IgD-negative memory B cell (primary cell): Measurements from ENCODE around the gene COA5. TPM values are rescaled to one million over a fixed set of nuclear protein-coding genes. Genes with fewer than 3 reads are reported as not detected.
"Not testable (repeated sequence)": the region's sequence is repeated elsewhere in the genome, so short reads cannot be mapped to it uniquely, and the experiment has no call there.

Experiments
- H3K27ac Mint-ChIP-seq, 3 donors: one replicate each; pipeline ENCODE4 v1.8.0; 2020 to 2022; ENCODE audit warnings: mild to moderate bottlenecking in 3 of 3, mixed read lengths in 3 of 3, moderate library complexity in 1 of 3
- H3K27me3 Mint-ChIP-seq: one replicate; pipeline ENCODE4 v1.8.0; 2021; ENCODE audit warnings: mixed read lengths
- H3K36me3 Mint-ChIP-seq: one replicate; pipeline ENCODE4 v1.8.0; 2020; ENCODE audit warnings: mild to moderate bottlenecking, mixed read lengths
- H3K4me1 Mint-ChIP-seq, 3 donors: one replicate each; pipeline ENCODE4 v1.8.0; 2020 to 2022; ENCODE audit warnings: mixed read lengths in 3 of 3, mild to moderate bottlenecking in 1 of 3
- H3K4me3 Mint-ChIP-seq, 4 donors: one replicate each; pipeline ENCODE4 v1.8.0; 2020 to 2022; ENCODE audit warnings: mild to moderate bottlenecking in 4 of 4, mixed read lengths in 4 of 4, moderate library complexity in 3 of 4
- H3K9me3 Mint-ChIP-seq, 3 donors: one replicate each; pipeline ENCODE4 v1.8.0; 2020 to 2021; ENCODE audit warnings: mixed read lengths in 3 of 3, mild to moderate bottlenecking in 1 of 3
- polyA plus RNA-seq: library from polyadenylated mRNA; unstranded; fragments of 300-500 nt; fragmentation: Illumina TruSeq; gene quantifications from one replicate; pipeline ENCODE4 v1.2.3, GENCODE V29; 2021

Gene COA5
- polyA plus RNA-seq, 1 donor from 2014 or later, result 34.0 TPM

DNA sequence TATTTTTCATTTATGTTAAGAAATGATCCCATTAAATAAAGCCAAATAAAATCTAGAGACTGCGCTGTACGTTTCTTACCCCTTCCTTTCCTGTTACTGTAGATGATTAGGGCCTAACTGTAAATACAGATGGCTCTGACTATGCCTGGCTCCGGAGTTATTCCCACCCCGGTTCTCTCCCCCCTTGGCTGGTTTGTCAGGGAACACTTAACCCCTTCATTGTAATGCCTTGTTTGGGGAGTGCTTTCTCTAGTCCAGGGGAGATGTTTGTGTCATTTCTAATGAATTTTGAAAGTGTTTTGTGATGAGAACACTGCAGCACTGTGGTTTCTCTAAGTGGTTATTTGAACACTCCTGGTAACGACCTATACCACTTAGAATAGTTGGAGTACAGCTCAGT is 8.8 kb upstream of the COA5 start:
- Mint-ChIP-seq H3K4me1 (peaks cover 4 to 8% (median 6%) of the 10 kb centered on the region in 3 donors), H3K36me3 (peaks cover 10% of the 10 kb centered on the region)

DNA sequence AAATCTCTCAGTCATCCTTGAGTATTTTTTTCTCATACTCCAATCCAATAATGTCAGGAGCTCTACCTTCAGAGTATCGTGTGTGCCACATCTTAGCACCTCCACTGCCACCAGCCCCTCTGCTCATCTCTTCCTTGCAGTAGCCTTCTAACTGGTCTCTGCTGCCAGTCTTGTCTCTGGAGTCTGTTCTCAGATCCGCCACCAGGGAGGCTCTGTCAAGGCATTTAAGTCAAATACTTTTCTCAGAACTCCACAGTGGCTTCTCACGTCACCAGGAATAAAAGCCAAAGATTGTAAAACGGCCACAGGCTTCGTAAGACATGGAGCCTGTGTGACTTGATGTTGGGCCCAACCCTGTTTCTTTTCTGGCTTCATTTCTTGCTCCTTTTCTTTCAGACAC is 7.2 kb upstream of the COA5 start:
- no peaks in the 10 kb centered on the region for H3K27me3 Mint-ChIP-seq
- no peak overlapping the region for H3K4me3 Mint-ChIP-seq
- peak overlapping the region in 1 of 3 donors; percentile 59 for H3K27ac Mint-ChIP-seq
- no peaks in the 10 kb centered on the region for H3K9me3 Mint-ChIP-seq
- peaks cover 12 to 19% (median 17%) of the 10 kb centered on the region in 3 donors for H3K4me1 Mint-ChIP-seq
- H3K36me3 Mint-ChIP-seq, result peaks cover 10% of the 10 kb centered on the region

More for the DNA sequence above, 8.8 kb upstream of the COA5 start:
- Mint-ChIP-seq H3K4me3 (no peak overlapping the region), H3K9me3 (no peaks in the 10 kb centered on the region), H3K27me3 (no peaks in the 10 kb centered on the region), H3K27ac (no peak overlapping the region)

GRCh38 chr2:98614024-98614739 is 5.9 kb upstream of the COA5 start:
- peaks cover 10% of the 10 kb centered on the region for H3K36me3 Mint-ChIP-seq
- H3K9me3 Mint-ChIP-seq, result no peaks in the 10 kb centered on the region
- H3K4me3 Mint-ChIP-seq, result peak overlapping the region in 1 of 4 donors; percentile 2
- H3K27ac Mint-ChIP-seq, result peak overlapping the region; percentile 45 to 84 (median 80)
- no peaks in the 10 kb centered on the region for H3K27me3 Mint-ChIP-seq
- peaks cover 23 to 25% (median 23%) of the 10 kb centered on the region in 3 donors for H3K4me1 Mint-ChIP-seq

DNA sequence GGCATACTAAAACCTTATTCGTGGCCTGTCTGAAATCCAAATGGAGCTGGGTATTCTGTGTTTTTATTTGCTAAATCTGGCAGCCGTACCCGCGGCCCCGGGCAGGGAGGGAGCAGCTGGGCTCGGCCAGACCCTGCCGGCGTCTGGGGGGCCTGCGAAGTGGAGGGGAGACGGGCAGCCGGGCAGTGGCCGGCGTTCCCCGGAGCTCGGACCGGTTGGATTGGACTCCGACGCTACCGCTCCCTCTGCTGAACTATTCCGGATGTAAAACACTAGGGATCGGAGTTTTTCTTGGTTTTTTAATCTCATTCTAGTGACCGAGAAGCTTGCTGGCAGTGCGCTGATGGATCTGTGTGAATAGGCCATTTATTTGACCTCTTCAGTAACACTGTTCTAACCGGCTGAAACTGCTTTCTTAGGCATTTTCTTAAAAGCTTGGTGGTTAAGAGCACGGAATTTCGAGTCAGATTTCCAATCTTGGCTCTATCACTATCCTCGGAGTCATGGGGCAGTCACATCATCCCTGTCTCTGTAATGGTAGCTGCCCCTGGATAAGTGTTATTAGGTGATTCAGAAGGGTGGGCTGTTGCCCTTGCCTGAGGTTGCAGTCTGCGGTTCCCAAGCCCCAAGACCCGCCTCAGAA is 771 bp upstream of the COA5 start:
- Mint-ChIP-seq H3K9me3 (no peaks in the 10 kb centered on the region), H3K36me3 (peaks cover 9% of the 10 kb centered on the region), H3K4me3 (peak overlapping the region; percentile 85 to 97 (median 94)), H3K4me1 (peaks cover 41 to 53% (median 45%) of the 10 kb centered on the region in 3 donors), H3K27me3 (no peaks in the 10 kb centered on the region), H3K27ac (peak overlapping the region; percentile 92 to 99 (median 95))

GRCh38 chr2:98607741-98608115 is 584 bp downstream of the COA5 start:
- Mint-ChIP-seq H3K4me1 (peaks cover 41 to 52% (median 45%) of the 10 kb centered on the region in 3 donors), H3K9me3 (no peaks in the 10 kb centered on the region)

GRCh38 chr2:98607104-98607503 is 1.2 kb downstream of the COA5 start:
- no peaks in the 10 kb centered on the region for H3K27me3 Mint-ChIP-seq
- no peaks in the 10 kb centered on the region for H3K9me3 Mint-ChIP-seq
- H3K4me1 Mint-ChIP-seq, result peaks cover 41 to 52% (median 45%) of the 10 kb centered on the region in 3 donors
- peak overlapping the region; percentile 69 to 99 (median 92) for H3K27ac Mint-ChIP-seq
- no peaks in the 10 kb centered on the region for H3K36me3 Mint-ChIP-seq
- H3K4me3 Mint-ChIP-seq, result peak overlapping the region; percentile 85 to 97 (median 94)

More at GRCh38 chr2:98607741-98608115, 584 bp downstream of the COA5 start:
- H3K36me3 Mint-ChIP-seq, result no peaks in the 10 kb centered on the region
- peak overlapping the region; percentile 85 to 97 (median 94) for H3K4me3 Mint-ChIP-seq
- H3K27ac Mint-ChIP-seq, result peak overlapping the region; percentile 92 to 99 (median 95)
- no peaks in the 10 kb centered on the region for H3K27me3 Mint-ChIP-seq

- Mint-ChIP-seq H3K4me3 (peak overlapping the region in 2 of 4 donors; percentile 15 to 85), H3K36me3 (no peaks in the 10 kb centered on the region), H3K4me1 (peaks cover 39 to 50% (median 41%) of the 10 kb centered on the region in 3 donors), H3K27me3 (no peaks in the 10 kb centered on the region), H3K27ac (peak overlapping the region in 2 of 3 donors; percentile 55 to 92), H3K9me3 (no peaks in the 10 kb centered on the region)
These were observed 1.9 kb downstream of the COA5 start for GRCh38 chr2:98606431-98606830.

DNA sequence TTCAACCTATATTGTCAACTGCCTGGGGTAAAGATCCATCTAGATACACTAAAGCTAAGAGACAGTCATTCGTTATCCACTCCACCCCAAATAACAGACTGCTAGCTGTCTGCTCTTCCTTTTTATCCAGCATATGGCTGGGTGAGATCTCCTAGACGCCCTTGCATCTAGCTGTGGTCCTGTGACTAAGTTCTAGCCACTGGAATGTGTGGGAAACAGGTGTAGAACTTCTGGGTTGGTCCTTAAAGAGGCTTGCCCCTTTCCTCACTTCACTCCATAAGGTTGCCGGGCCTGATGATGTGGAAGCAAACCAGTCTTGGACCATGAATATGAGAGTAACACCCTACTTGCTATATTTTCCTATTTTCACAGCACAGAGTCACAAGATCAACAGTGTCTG is 3.2 kb downstream of the COA5 start:
- H3K9me3 Mint-ChIP-seq, result no peaks in the 10 kb centered on the region
- no peaks in the 10 kb centered on the region for H3K36me3 Mint-ChIP-seq
- no peaks in the 10 kb centered on the region for H3K27me3 Mint-ChIP-seq
- H3K4me3 Mint-ChIP-seq, result peak overlapping the region in 1 of 4 donors; percentile 85
- H3K4me1 Mint-ChIP-seq, result peaks cover 27 to 41% (median 28%) of the 10 kb centered on the region in 3 donors
- peak overlapping the region; percentile 28 to 92 (median 89) for H3K27ac Mint-ChIP-seq

DNA sequence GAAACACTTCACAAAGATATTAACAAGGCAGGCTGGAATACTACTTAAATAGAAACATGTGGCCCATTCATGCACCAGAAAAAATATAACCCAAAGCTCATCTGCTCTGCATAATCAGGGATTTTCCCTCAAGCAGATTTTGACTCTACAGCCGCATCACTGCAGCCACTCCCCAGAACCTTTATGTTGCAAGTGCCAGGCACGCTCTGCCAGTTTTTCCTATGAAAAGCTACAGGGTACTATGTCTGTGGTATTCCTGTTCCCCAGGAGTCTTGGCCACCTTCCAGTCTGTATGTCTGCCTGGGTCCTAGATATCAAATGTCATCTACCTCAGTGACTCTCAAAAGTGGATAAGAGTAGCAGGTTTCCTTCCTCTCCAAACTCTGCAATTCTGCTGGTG is 3.8 kb downstream of the COA5 start:
- H3K36me3 Mint-ChIP-seq, result no peaks in the 10 kb centered on the region
- no peaks in the 10 kb centered on the region for H3K27me3 Mint-ChIP-seq
- peaks cover 26 to 35% (median 27%) of the 10 kb centered on the region in 3 donors for H3K4me1 Mint-ChIP-seq
- H3K4me3 Mint-ChIP-seq, result no peak overlapping the region
- H3K27ac Mint-ChIP-seq, result peak overlapping the region; percentile 16 to 92 (median 28)
- H3K9me3 Mint-ChIP-seq, result no peaks in the 10 kb centered on the region

DNA sequence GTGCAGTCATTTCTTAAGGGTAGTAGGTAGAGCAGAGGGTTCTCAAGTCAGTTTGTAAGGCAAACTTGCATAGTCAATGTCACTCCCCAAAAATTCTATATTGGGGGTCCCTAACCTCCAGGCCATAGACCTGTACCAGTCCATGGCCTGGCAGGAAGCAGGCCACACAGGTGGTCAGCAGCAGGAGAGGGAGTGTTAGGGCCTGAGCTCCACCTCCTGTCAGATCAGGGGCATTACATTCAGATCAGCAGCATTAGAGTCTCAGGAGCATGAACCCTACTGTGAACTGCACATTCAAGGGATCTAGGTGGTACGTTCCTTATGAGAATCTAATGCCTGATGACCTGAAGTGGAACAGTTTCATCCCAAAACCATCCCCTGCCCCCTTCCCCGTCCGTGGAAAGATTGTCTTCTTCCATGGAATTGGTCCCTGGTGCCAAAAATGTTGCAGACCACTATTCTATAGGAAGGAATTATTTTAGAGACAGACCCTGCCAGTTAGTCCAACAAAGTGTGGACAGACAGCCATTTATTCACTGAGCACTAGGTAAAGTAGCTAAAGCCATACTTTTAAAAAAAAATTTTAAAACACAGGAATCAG is 6.7 kb downstream of the COA5 start:
- H3K27ac Mint-ChIP-seq, result peak overlapping the region in 1 of 3 donors; percentile 26
- no peaks in the 10 kb centered on the region for H3K36me3 Mint-ChIP-seq
- H3K9me3 Mint-ChIP-seq, result no peaks in the 10 kb centered on the region
- peak overlapping the region in 1 of 4 donors; percentile 12 for H3K4me3 Mint-ChIP-seq
- H3K4me1 Mint-ChIP-seq, result peaks cover 4 to 21% (median 14%) of the 10 kb centered on the region in 3 donors
- H3K27me3 Mint-ChIP-seq, result no peaks in the 10 kb centered on the region

- H3K4me1 Mint-ChIP-seq, result peaks cover 0 to 4% (median 2%) of the 10 kb centered on the region in 3 donors
- peaks cover 4% of the 10 kb centered on the region for H3K36me3 Mint-ChIP-seq
- no peak overlapping the region for H3K4me3 Mint-ChIP-seq
These were observed 9.4 kb downstream of the COA5 start for GRCh38 chr2:98598781-98599428.

GRCh38 chr2:98594665-98595064 is 13.6 kb downstream of the COA5 start:
- not testable (repeated sequence) for H3K9me3 Mint-ChIP-seq, H3K4me1 Mint-ChIP-seq, H3K4me3 Mint-ChIP-seq, H3K27me3 Mint-ChIP-seq, H3K27ac Mint-ChIP-seq, H3K36me3 Mint-ChIP-seq

More at GRCh38 chr2:98598781-98599428, 9.4 kb downstream of the COA5 start:
- peaks cover 0 to 2% (median 1%) of the 10 kb centered on the region in 3 donors for H3K9me3 Mint-ChIP-seq
- no peaks in the 10 kb centered on the region for H3K27me3 Mint-ChIP-seq
- no peak overlapping the region for H3K27ac Mint-ChIP-seq

DNA sequence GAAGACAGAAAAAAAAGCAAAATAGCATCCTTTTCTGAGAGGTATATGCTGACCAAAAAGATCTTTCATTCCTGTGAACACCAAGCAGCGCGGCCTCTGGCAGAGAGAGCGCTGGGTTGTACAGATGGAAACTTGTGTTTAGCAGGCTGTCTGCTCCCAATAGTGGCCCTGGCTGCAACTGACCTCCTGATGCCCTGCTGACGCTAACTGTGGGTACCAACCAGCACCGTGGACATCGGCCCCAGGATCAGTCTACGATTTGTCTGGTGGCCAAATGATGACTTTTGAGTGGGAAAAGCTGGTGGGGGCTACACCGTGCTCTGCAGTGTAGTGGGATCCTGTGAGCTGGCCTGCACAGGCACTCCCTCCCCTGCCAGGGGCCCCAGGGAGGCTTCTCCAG is 15.7 kb downstream of the COA5 start:
- H3K9me3 Mint-ChIP-seq, result peaks cover 0 to 6% (median 3%) of the 10 kb centered on the region in 3 donors
- H3K27ac Mint-ChIP-seq, result no peak overlapping the region
- peaks cover 6% of the 10 kb centered on the region for H3K36me3 Mint-ChIP-seq
- peaks cover 0 to 1% (median 0%) of the 10 kb centered on the region in 3 donors for H3K4me1 Mint-ChIP-seq
- no peak overlapping the region for H3K4me3 Mint-ChIP-seq
- no peaks in the 10 kb centered on the region for H3K27me3 Mint-ChIP-seq

DNA sequence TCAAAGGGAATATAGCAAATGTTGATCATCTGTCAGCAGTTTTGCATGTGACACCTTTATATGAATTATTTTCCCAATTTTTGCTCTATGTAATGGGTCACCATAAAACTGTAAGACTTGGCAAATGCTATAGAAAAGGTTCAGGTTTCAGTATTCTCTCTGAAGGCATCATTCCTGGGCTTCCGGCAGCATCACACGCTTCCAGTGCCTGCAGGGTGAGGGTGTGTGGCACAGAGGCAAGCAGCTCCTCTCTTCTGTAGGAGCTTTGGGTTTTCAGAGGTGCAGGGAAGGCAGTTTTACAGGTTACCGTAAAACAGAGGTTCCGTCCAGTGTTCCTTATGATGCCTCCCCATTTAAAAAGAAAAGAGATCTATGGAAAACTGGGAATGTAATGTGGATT is 18.8 kb downstream of the COA5 start:
- H3K27ac Mint-ChIP-seq, result no peak overlapping the region
- peaks cover 0 to 6% (median 3%) of the 10 kb centered on the region in 3 donors for H3K9me3 Mint-ChIP-seq
- no peak overlapping the region for H3K4me3 Mint-ChIP-seq
- H3K4me1 Mint-ChIP-seq, result no peaks in the 10 kb centered on the region
- peaks cover 3% of the 10 kb centered on the region for H3K36me3 Mint-ChIP-seq
- no peaks in the 10 kb centered on the region for H3K27me3 Mint-ChIP-seq
